HG03565 (cell line): ENCODE data around the gene M1AP.
"Not testable (repeated sequence)": the region's sequence is repeated elsewhere in the genome, so short reads cannot be mapped to it uniquely, and the experiment has no call there.

ENCODE experiments used
- ATAC-seq: cut with Tn5 transposase; IDR thresholded peaks from one replicate; pipeline ENCODE4 v1.9.1; 2021; ENCODE audit warnings: mild to moderate bottlenecking, moderate library complexity; ENCODE audit not compliant: unreplicated experiment

The M1AP gene

GRCh38 chr2:74569686-74570085, 78.4 kb downstream of the M1AP start:
- no peak for ATAC-seq

DNA sequence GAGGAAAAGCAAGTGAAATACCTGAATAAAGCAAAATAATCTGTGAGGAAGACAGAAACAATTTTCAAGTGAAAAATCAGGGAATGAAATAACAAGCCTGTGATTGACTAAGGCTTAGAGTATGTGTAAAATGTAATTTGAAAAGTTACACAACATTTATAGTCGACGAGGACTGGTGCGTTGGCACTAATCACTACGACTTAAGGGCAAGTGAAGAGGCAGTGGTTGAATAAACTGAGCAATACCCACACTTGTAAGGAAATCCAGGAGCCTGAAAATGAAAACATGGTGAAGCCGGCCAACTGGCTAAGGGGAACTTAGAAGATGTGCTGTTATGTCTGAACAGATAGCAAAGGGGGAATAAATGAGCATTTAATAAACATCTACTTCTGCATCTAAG, 80.2 kb downstream of the M1AP start:
- ATAC-seq = no peak

DNA sequence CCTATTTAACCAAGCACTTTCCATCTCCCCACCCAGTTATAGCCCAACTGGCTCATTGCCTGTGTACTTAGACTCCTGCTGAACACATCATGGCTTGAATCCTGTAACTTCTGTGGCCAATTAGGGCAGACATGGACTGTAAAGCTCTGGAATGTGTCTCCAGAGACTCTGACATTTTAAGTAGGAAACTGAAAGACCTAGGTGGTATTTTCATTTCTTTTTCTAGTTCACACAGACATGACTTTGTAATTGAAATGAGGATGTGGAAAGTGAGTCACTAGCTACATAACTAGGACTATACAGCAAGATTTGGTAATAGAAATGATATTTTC, 81.4 kb downstream of the M1AP start:
- ATAC-seq = no peak

GRCh38 chr2:74566076-74566753, 81.9 kb downstream of the M1AP start:
- no peak for ATAC-seq

DNA sequence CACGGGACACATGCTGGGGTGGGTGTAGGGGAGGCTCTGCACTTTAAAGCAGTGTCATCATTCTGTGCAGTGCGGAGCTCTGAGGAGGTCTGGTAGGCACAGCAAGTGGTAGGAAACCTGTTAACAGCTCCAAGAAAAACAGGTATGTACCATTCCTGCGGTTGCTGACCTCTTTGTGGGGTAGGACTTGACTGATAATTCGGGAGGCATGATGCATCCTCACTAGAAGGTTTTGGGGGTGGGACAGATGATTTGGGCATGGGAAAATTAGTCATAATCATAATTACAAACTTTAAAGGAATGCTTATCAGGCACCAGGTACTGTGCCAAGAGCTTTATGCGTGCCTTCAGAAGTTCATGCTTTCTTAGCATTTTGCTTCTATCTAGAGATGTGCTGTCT, 83.9 kb downstream of the M1AP start:
- no peak for ATAC-seq

DNA sequence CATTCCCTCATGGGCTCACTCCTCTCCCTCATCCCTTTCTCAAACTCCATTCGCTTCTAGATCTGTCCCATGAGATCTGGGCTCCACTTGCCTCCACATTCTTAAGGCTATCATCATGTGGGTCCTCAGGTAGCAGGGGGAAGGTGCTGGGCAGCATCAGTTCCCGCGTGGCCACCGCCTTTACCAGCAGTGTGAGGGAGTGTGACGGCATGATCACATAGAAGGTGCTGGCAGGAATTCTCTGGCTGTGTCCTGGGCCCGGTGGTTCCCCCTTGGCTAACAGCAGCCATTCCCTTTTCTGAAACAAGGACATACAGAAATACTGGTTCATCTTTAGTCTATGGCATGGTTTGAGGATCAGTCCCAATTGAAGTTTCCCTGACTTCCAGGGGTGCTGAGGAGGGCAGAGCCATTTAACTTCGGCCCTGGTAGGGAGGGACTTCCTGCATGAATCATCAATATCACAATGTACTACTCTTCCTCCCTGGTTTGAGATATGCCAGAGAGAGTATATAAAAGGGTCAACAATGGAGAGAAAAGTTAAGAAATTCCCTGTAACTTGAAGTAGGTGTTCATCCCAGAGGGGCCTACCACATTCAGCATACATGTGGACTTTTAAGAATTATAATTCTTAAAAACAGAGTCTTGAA, 85.9 kb downstream of the M1AP start:
- no peak for ATAC-seq

DNA sequence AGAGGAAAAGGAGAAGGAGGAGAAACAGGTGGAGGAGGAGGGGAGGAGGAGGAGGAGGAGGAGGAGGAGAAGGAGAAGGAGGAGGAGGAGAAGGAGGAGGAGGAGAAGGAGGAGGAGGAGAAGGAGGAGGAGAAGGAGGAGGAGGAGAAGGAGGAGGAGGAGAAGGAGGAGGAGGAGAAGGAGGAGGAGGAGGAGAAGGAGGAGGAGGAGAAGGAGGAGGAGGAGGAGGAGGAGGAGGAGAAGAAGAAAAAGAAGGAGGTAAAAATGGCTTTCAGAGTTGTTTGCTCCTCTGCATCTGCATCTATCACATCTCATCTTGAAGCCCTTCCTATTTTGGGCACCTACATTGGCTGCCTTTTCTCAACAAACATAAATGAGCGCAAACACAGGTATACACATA, 87.1 kb downstream of the M1AP start:
- not testable (repeated sequence) for ATAC-seq

DNA sequence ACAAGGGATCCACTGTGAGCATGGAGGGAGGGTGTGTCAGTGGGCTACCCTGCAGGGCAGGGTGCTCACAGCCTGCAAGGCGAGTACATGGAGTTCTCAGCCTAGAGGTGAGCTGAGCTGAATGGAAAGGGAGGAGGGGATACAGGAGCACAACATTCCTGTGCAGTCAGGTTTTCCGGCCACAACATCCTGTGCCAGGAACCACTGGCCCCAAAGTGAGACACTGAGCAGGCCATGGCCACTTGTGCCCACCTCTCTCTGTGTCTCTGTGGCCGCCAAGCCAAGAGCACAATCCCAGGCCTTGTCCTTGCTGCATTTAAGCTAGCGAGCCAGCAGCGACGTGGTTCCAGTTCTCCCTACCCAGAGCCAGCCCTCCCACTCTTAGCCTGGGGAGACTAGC, 87.5 kb downstream of the M1AP start:
- ATAC-seq = no peak

- ATAC-seq = no peak
Measured at GRCh38 chr2:74559912-74560311, 88.2 kb downstream of the M1AP start.

- no peak for ATAC-seq
Measured at GRCh38 chr2:74558284-74559230, 89.6 kb downstream of the M1AP start.

GRCh38 chr2:74556831-74557370, 91.2 kb downstream of the M1AP start:
- ATAC-seq = no peak

GRCh38 chr2:74556159-74556558, 92.0 kb downstream of the M1AP start:
- ATAC-seq = no peak

- ATAC-seq = no peak
Measured at GRCh38 chr2:74555610-74556103, 92.5 kb downstream of the M1AP start.

- ATAC-seq = no peak
Measured at GRCh38 chr2:74554820-74555531, 93.2 kb downstream of the M1AP start.

DNA sequence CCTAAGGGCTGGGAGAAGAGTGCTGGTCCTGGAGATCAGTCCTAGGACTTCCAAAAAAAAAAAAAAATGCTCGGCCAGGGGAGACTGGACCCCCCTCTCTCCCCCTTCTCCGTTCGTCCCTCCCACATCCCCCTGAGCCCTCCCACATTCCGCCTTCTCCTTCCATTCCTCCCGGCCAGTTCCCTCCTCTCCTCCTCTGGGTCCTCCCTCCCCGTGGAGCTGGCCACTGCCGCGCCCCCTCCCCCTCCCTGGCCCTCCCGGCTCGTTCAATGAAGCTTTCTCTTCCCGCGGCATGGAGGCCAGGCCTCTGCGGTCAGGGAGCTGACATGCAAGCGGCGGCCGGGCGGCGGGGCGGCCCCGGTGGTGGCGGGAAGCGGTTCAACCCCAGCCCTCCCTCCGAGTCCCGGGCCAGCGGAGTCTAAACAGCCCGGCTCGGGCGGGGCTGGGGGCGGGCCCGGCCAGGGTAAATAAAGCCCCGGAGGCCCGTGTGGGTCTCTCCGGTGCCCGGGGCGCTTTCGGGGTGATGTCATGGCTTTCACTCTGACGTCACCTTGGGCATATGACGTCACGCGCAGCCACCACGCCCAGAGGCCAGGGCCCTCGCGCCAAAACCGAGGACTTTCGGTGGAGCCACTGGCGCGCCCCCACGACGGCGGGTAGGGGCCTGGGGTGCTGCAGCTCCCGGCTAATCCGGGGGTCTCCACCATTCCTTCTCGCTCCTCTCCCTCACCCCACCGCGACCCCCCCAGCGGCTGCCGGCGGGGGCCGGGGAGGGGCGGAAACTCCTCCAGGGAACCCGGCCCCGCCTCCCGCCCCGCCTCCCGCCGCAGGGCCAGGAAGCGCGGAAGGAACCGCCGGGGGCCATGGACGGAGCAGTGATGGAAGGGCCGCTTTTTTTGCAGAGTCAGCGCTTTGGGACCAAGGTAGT, 94.0 kb downstream of the M1AP start, which contains the start of the genes DOK1 and LOXL3:
Gene DOK1 (plus strand): TSS at position 829 of the 928 bp plus-strand sequence. CDS start 35 bp downstream, at position 864.
Gene LOXL3 (minus strand): TSS at position 51 of the 928 bp plus-strand sequence. CDS start 1,308 bp downstream, outside the sequence.
- peak; percentile 40 for ATAC-seq

DNA sequence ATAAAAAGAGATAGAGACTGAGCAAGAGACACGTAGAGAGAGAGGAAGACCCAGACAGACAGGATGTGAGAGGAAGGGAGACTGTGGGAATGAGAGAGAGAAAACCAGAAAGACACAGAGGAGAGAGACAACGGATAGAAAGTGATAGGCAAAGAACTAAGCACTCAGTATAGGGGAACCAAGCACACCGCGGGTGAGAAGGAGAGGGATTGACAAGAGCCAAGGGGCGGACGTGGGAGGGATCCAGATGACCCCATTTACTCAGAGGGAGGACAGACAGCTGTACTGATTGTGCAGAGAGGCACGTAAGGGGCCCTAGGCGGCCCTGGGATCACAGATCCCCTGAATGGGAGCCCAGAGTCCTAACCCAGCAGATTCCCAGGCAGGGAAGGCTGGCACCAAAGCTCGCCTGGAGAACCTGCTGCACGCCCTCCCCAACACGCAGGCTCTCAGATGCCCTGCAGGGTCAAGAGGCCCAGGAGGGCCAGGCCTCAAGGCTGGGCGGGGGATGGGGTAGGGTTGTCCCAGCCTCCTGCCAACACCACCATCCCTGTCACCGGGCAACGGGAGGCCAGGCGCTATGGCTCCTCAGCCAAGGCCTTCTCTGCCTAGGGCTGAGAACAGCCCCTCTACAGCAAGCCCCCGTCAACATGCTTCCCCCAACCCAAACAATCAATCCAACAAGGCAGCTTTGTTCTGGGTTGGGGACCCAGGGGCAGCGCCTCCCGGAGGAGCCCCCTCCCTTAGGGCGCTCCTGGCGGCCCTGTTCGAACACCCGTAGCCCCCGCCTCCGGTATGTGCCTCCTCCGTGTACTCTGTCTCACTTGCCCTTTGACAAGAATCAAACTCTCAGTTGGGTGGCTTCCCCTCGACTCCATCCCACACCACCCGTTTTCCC, 95.0 kb downstream of the M1AP start:
- no peak for ATAC-seq

DNA sequence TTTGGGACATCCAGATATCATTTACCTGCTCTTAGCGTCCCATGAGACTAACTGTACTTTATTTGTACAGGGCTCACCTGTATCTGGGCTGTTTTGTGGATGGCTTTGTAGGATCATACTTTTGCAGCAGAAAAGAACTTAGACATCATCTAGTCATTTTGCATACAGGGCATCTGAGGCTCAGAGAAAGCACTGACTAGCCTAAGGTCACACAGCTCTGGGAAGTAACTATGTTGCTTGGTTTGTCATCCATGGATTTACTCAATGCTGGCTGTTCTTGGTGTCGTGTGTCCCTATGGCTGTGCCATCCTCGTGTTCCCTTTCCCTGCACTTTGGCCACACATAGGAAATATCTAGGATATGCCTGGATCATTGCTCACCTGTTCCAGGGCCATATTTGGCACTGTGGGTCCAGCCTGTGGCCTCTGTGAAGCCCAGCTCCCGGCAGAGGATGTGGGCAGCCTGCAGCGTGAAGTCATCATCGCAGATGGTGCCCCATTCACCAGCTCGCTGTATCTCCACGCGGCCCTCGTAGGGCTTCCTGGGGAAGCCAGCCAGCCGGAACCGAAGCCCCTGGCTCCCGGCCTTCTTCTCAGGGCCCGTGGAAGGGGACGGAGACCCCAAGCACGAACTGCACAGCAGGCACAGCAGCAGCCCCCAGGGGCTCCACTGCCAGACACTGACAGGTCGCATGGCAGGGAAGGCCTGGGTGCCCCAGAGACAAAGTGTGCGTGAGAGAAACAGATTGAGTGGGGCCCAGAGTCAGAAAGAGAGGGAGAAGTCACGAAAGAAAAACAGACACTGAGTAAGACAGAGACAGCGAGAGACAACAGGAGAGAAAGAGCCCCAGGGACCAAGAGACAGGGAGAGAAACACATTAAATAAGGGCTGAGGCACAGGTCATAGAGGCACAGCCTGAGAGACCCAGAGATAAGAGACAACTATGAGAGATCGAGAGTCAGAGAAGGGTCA, 95.9 kb downstream of the M1AP start:
- ATAC-seq = no peak
